Measurements from ENCODE around the gene PDCD6IP. TPM values are rescaled to one million over a fixed set of nuclear protein-coding genes. Genes with fewer than 3 reads are reported as not detected.

Gene PDCD6IP
- total RNA-seq, 1 donor from 2014 or later = 203 TPM

GRCh38 chr3:33882296-33882695 lies 83.9 kb downstream of the PDCD6IP start:
- no peak overlapping the region for H3K4me3 Mint-ChIP-seq (ENCODE audit: unreplicated experiment)
- no peak overlapping the region for H3K27ac Mint-ChIP-seq (ENCODE audit: unreplicated experiment)
- H3K27me3 Mint-ChIP-seq (ENCODE audit: low read depth, unreplicated experiment) = peaks cover under 1% of the 10 kb centered on the region

DNA sequence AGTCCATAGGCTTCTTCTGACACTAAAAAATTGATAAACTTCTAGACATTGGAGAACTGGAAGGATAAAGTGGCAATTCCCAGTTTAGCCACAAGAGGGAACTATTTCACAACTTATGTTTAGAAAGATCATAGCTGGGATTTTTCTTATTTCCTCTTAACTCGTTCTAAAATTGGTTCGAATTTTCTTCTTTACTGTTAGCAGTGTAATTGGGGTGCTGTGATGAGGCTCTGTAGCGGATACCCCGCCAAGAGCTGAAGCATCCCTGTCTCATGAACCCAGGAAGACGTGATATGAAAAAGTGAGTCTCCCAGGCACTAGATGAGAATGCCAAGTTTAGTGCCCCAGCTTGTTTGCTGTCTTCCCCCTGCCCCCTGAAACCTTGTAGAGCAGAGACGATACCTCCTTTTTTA lies 85.1 kb downstream of the PDCD6IP start:
- no peaks in the 10 kb centered on the region for H4K20me1 ChIP-seq (ENCODE audit: insufficient read depth, low read length)
- H2AFZ ChIP-seq (ENCODE audit: low read depth, low read length) = no peak overlapping the region
- H3K79me2 ChIP-seq (ENCODE audit: insufficient read depth, low read length) = no peaks in the 10 kb centered on the region
- H3K4me1 ChIP-seq (ENCODE audit: insufficient read depth, low read length) = peaks cover 6% of the 10 kb centered on the region
- Mint-ChIP-seq H3K4me1 (ENCODE audit: low read depth, unreplicated experiment) (peaks cover 4% of the 10 kb centered on the region), H3K4me3 (ENCODE audit: unreplicated experiment) (no peak overlapping the region), H3K27me3 (ENCODE audit: low read depth, unreplicated experiment) (peaks cover 5% of the 10 kb centered on the region), H3K36me3 (ENCODE audit: low read depth, unreplicated experiment) (no peaks in the 10 kb centered on the region), H3K9me3 (ENCODE audit: unreplicated experiment) (no peaks in the 10 kb centered on the region), H3K27ac (ENCODE audit: unreplicated experiment) (no peak overlapping the region)
- no peak overlapping the region for H3K27ac ChIP-seq (ENCODE audit: low read depth, low read length)
- H3K9ac ChIP-seq (ENCODE audit: low read length) = peak overlapping the region; percentile 55
- FAIRE-seq (no peak), DNase-seq (ENCODE audit: low read depth) (no peak)
- H3K36me3 ChIP-seq (ENCODE audit: insufficient read depth, low read length) = no peaks in the 10 kb centered on the region
- H3K9me3 ChIP-seq (ENCODE audit: insufficient read depth, low read depth, low read length) = no peaks in the 10 kb centered on the region
- H3K4me3 ChIP-seq (ENCODE audit: insufficient read depth, low read depth, low read length) = no peak overlapping the region
- peak overlapping the region; percentile 78 for H3K4me2 ChIP-seq (ENCODE audit: low read length)
- H3K27me3 ChIP-seq (ENCODE audit: insufficient read depth, low read length) = peaks cover 3% of the 10 kb centered on the region
- TF ChIP-seq, protein P1, sequence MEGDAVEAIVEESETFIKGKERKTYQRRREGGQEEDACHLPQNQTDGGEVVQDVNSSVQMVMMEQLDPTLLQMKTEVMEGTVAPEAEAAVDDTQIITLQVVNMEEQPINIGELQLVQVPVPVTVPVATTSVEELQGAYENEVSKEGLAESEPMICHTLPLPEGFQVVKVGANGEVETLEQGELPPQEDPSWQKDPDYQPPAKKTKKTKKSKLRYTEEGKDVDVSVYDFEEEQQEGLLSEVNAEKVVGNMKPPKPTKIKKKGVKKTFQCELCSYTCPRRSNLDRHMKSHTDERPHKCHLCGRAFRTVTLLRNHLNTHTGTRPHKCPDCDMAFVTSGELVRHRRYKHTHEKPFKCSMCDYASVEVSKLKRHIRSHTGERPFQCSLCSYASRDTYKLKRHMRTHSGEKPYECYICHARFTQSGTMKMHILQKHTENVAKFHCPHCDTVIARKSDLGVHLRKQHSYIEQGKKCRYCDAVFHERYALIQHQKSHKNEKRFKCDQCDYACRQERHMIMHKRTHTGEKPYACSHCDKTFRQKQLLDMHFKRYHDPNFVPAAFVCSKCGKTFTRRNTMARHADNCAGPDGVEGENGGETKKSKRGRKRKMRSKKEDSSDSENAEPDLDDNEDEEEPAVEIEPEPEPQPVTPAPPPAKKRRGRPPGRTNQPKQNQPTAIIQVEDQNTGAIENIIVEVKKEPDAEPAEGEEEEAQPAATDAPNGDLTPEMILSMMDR (IDR thresholded peaks at IDR 0.05; ENCODE audit: insufficient read depth, low read depth, low read length) = peak; percentile 81
- TF ChIP-seq EZH2 (IDR thresholded peaks at IDR 0.05; ENCODE audit: insufficient read depth, low read length) = no peak

More at GRCh38 chr3:33882296-33882695, 83.9 kb downstream of the PDCD6IP start:
- Mint-ChIP-seq H3K9me3 (ENCODE audit: unreplicated experiment) (no peaks in the 10 kb centered on the region), H3K4me1 (ENCODE audit: low read depth, unreplicated experiment) (peaks cover 4% of the 10 kb centered on the region), H3K36me3 (ENCODE audit: low read depth, unreplicated experiment) (no peaks in the 10 kb centered on the region)
- H2AFZ ChIP-seq (ENCODE audit: low read depth, low read length) = no peak overlapping the region
- no peak overlapping the region for H3K27ac ChIP-seq (ENCODE audit: low read depth, low read length)
- TF ChIP-seq, protein P1 (IDR thresholded peaks at IDR 0.05; ENCODE audit: insufficient read depth, low read depth, low read length) = no peak
- TF ChIP-seq EZH2 (IDR thresholded peaks at IDR 0.05; ENCODE audit: insufficient read depth, low read length) = no peak
- DNase-seq (ENCODE audit: low read depth) (no peak), FAIRE-seq (no peak)
- no peak overlapping the region for H3K4me2 ChIP-seq (ENCODE audit: low read length)
- no peaks in the 10 kb centered on the region for H3K79me2 ChIP-seq (ENCODE audit: insufficient read depth, low read length)
- H3K9me3 ChIP-seq (ENCODE audit: insufficient read depth, low read depth, low read length) = no peaks in the 10 kb centered on the region
- H3K9ac ChIP-seq (ENCODE audit: low read length) = no peak overlapping the region
- no peaks in the 10 kb centered on the region for H4K20me1 ChIP-seq (ENCODE audit: insufficient read depth, low read length)
- H3K27me3 ChIP-seq (ENCODE audit: insufficient read depth, low read length) = no peaks in the 10 kb centered on the region
- peaks cover 6% of the 10 kb centered on the region for H3K4me1 ChIP-seq (ENCODE audit: insufficient read depth, low read length)
- H3K4me3 ChIP-seq (ENCODE audit: insufficient read depth, low read depth, low read length) = no peak overlapping the region
- no peaks in the 10 kb centered on the region for H3K36me3 ChIP-seq (ENCODE audit: insufficient read depth, low read length)

DNA sequence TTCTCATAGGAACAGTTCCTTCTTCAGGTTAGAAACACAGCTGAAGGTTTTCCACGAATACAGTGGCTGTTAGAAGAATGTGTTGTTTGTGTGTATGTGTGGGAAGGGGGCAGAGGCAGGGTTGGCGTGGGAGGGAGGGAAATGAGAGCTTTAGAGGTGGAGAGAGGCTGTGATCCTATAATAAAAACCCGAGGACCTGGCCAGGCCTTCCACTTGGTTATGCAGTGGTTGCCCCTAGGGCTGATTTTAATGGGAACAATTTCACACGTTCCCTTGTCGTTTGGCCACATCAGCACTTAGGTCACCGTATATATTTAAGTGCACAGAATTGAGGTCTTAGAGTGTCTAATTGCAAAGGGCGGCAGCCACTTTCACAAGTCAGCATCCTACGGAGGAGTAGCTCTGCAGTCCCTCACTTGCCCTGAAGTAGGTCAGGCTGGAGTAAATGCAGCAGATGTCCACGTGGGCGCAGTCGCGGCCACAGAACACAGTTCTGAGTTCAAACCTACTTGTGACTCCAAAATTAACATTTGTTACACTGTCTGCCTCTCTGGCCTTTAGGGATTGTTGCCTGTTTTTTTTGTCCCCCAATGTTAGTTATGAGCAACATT lies 85.6 kb downstream of the PDCD6IP start:
- no peaks in the 10 kb centered on the region for H3K9me3 ChIP-seq (ENCODE audit: insufficient read depth, low read depth, low read length)
- no peak overlapping the region for H3K27ac Mint-ChIP-seq (ENCODE audit: unreplicated experiment)
- no peak overlapping the region for H3K4me3 ChIP-seq (ENCODE audit: insufficient read depth, low read depth, low read length)
- TF ChIP-seq, protein P1 (IDR thresholded peaks at IDR 0.05; ENCODE audit: insufficient read depth, low read depth, low read length) = peak; percentile 20
- TF ChIP-seq EZH2 (IDR thresholded peaks at IDR 0.05; ENCODE audit: insufficient read depth, low read length) = no peak
- no peaks in the 10 kb centered on the region for H3K9me3 Mint-ChIP-seq (ENCODE audit: unreplicated experiment)
- H3K9ac ChIP-seq (ENCODE audit: low read length) = peak overlapping the region; percentile 55
- H3K36me3 ChIP-seq (ENCODE audit: insufficient read depth, low read length) = no peaks in the 10 kb centered on the region
- H4K20me1 ChIP-seq (ENCODE audit: insufficient read depth, low read length) = no peaks in the 10 kb centered on the region
- H3K4me2 ChIP-seq (ENCODE audit: low read length) = peak overlapping the region; percentile 78
- peaks cover 6% of the 10 kb centered on the region for H3K4me1 ChIP-seq (ENCODE audit: insufficient read depth, low read length)
- H3K27me3 Mint-ChIP-seq (ENCODE audit: low read depth, unreplicated experiment) = peaks cover 5% of the 10 kb centered on the region
- H2AFZ ChIP-seq (ENCODE audit: low read depth, low read length) = no peak overlapping the region
- H3K79me2 ChIP-seq (ENCODE audit: insufficient read depth, low read length) = no peaks in the 10 kb centered on the region
- H3K4me1 Mint-ChIP-seq (ENCODE audit: low read depth, unreplicated experiment) = peaks cover 4% of the 10 kb centered on the region
- DNase-seq (ENCODE audit: low read depth) (no peak), FAIRE-seq (no peak)
- H3K27me3 ChIP-seq (ENCODE audit: insufficient read depth, low read length) = peaks cover 6% of the 10 kb centered on the region
- no peak overlapping the region for H3K4me3 Mint-ChIP-seq (ENCODE audit: unreplicated experiment)
- H3K36me3 Mint-ChIP-seq (ENCODE audit: low read depth, unreplicated experiment) = no peaks in the 10 kb centered on the region
- H3K27ac ChIP-seq (ENCODE audit: low read depth, low read length) = no peak overlapping the region

Measured in astrocyte (in vitro differentiated cells and primary cell).